K562 (cell line): Measurements from ENCODE around the gene STK11. TPM values are rescaled to one million over a fixed set of nuclear protein-coding genes. Genes with fewer than 3 reads are reported as not detected.

Experiments
- ATAC-seq: fragments of 200-7000 bp; cut with Tn5 transposase; 3 replicates; pipeline ENCODE4 v1.9.1; 2020; ENCODE audit warnings: moderate library complexity
- BruUV-seq: library from RNA; stranded (reverse); fragments of 400-500 nt; replicated peaks from 2 replicates; lab custom pipeline; 2021; lab: Mats Ljungman, UMichigan
- CTCF ChIA-PET: fragments of 300-600 bp; formaldehyde crosslinking; extraction: SDS; loops from one replicate; lab custom pipeline; 2021; ENCODE audit warnings: low intra/inter-chr PET ratio; lab: Yijun Ruan, JAX
- POLR2A ChIA-PET: fragments of 300-600, 350-650 bp; sonication (Branson Sonifier 250); formaldehyde crosslinking; extraction: SDS; loops from one replicate; lab custom pipeline; 2021; ENCODE audit warnings: antibody characterized with exemption, inconsistent platforms; lab: Yijun Ruan, JAX
- DNase-seq, 4 experiments: peaks; one replicate each; pipeline versions ENCODE4 v3.0.0 to v3.0.0-alpha.2; 2011 to 2018; ENCODE audit warnings: low spot score in 3 of 4, mixed read lengths in 3 of 4; ENCODE audit errors: extremely low read depth in 1 of 4
- FAIRE-seq: peaks from 2 replicates; lab custom pipeline; 2011; peaks lifted over from hg19 to GRCh38; lab: Jason Lieb, UNC
- H2AFZ ChIP-seq: 2 replicates; pipeline ENCODE4 v1.6.0; 2011; ENCODE audit warnings: low read depth, low read length, control low read depth, inconsistent platforms
- H3K27ac ChIP-seq: fragments of 200-600 bp; 3 replicates; pipeline ENCODE4 v1.8.0; 2011; ENCODE audit warnings: low read depth, mild to moderate bottlenecking, control low read depth, inconsistent platforms, low read length, moderate library complexity, mixed read lengths; ENCODE audit errors: extremely low read depth
- H3K27me3 ChIP-seq, 2 experiments: fragments of 300-600 bp in 1 of 2; 2 replicates in 1 of 2; 3 replicates in 1 of 2; pipeline versions ENCODE4 v1.6.0 to v1.8.0; 2011; ENCODE audit warnings: inconsistent platforms in 2 of 2, low read length in 2 of 2, mild to moderate bottlenecking in 1 of 2, mixed read lengths in 1 of 2, moderate library complexity in 1 of 2; ENCODE audit not compliant: control insufficient read depth in 2 of 2, insufficient read depth in 2 of 2
- H3K36me3 ChIP-seq: fragments of 300-600 bp; 3 replicates; pipeline ENCODE4 v1.8.0; 2011; ENCODE audit warnings: mild to moderate bottlenecking, low read length, inconsistent platforms; ENCODE audit not compliant: control insufficient read depth, insufficient read depth
- H3K4me1 ChIP-seq, 2 experiments: fragments of 200-600 bp in 1 of 2; replicated peaks in 1 of 2; 2 replicates in 1 of 2; 3 replicates in 1 of 2; pipeline versions ENCODE4 v1.5.1 to v1.8.0; 2011; ENCODE audit warnings: inconsistent platforms in 2 of 2, low read length in 2 of 2, mild to moderate bottlenecking in 1 of 2, mixed read lengths in 1 of 2, moderate library complexity in 1 of 2; ENCODE audit not compliant: control insufficient read depth in 2 of 2, insufficient read depth in 2 of 2
- H3K4me2 ChIP-seq: 2 replicates; pipeline ENCODE4 v1.6.1; 2011; ENCODE audit warnings: low read length, control low read depth, inconsistent platforms, mixed read lengths; ENCODE audit not compliant: insufficient read depth
- H3K4me3 ChIP-seq: fragments of 200-600 bp; sonication (generic), shearing (Covaris generic); 2 replicates; pipeline ENCODE4 v1.5.1; 2016; ENCODE audit warnings: control low read depth, inconsistent platforms
- H3K79me2 ChIP-seq: fragments of 200-600 bp; 3 replicates; pipeline ENCODE4 v1.8.0; 2011; ENCODE audit warnings: low read length, inconsistent platforms; ENCODE audit not compliant: control insufficient read depth, insufficient read depth
- H3K9ac ChIP-seq, 2 experiments: 2 replicates each; pipeline versions ENCODE4 v1.6.0 to v1.6.1; 2011; ENCODE audit warnings: low read depth in 2 of 2, low read length in 2 of 2, control low read depth in 1 of 2, inconsistent platforms in 1 of 2, mild to moderate bottlenecking in 1 of 2, mixed read lengths in 1 of 2; ENCODE audit not compliant: insufficient read depth in 1 of 2
- H3K9me1 ChIP-seq: one replicate; pipeline ENCODE4 v1.6.0; 2011; ENCODE audit warnings: inconsistent platforms, mild to moderate bottlenecking, low read length, moderate library complexity; ENCODE audit not compliant: control insufficient read depth, insufficient read depth
- H3K9me3 ChIP-seq: replicated peaks from 2 replicates; pipeline ENCODE4 v1.5.1; 2011; ENCODE audit warnings: low read depth, low read length, inconsistent platforms; ENCODE audit not compliant: control insufficient read depth, insufficient read depth
- H4K20me1 ChIP-seq: replicated peaks from 2 replicates; pipeline ENCODE4 v1.6.1; 2011; ENCODE audit warnings: low read length, inconsistent platforms, mixed read lengths; ENCODE audit not compliant: control insufficient read depth, insufficient read depth
- CBFA2T3 ChIP-seq: fragments of 450-650 bp; IDR thresholded peaks from 2 replicates; pipeline ENCODE4 v1.6.1; 2017
- CHD2 ChIP-seq: IDR thresholded peaks from 2 replicates; pipeline ENCODE4 v1.6.1; 2011; ENCODE audit warnings: low read depth, low read length
- GABPB2 ChIP-seq: fragments of 250-450 bp; sonication (Bioruptor Pico); conservative IDR thresholded peaks from 2 replicates; pipeline ENCODE4 v1.5.1; 2021; ENCODE audit warnings: mild to moderate bottlenecking
- RREB1 ChIP-seq: fragments of 250-450 bp; sonication (Bioruptor Pico); IDR thresholded peaks from 2 replicates; pipeline ENCODE4 v1.4.0; 2020
- RUNX1 ChIP-seq: sonication (generic); IDR thresholded peaks from 2 replicates; pipeline ENCODE4 v1.6.1; 2016; ENCODE audit warnings: antibody characterized with exemption, low read depth
- SAFB2 ChIP-seq: fragments of 200-400 bp; formaldehyde crosslinking; IDR thresholded peaks from 2 replicates; pipeline ENCODE4 v1.6.1; 2018; ENCODE audit warnings: borderline replicate concordance, low read length, low read depth, moderate library complexity; ENCODE audit not compliant: severe bottlenecking
- ZNF121 ChIP-seq: sonication (generic); formaldehyde crosslinking; conservative IDR thresholded peaks from 2 replicates; pipeline ENCODE4 v1.8.0; 2022; ENCODE audit warnings: missing genetic modification reagents
- ZNF76 ChIP-seq: fragments of 250-450 bp; sonication (Bioruptor Pico); IDR thresholded peaks from 2 replicates; pipeline ENCODE4 v1.4.0; 2020; ENCODE audit warnings: mild to moderate bottlenecking, moderate library complexity, borderline replicate concordance
- WGBS: fragments of 100-300 bp; shearing (Covaris generic); methylation state at CpG from one replicate; pipeline ENCODE4 v1.1.6; 2016; ENCODE audit warnings: low coverage, mixed read lengths; ENCODE audit not compliant: insufficient coverage; ENCODE audit errors: missing lambda C conversion rate; 5-methylcytosine and 5-hydroxymethylcytosine counted together
- in situ Hi-C: fragments of 300-500 bp; cut with MboI; formaldehyde crosslinking; loops from 4 replicates; pipeline ENCODE4 v1.15.0; 2018; ENCODE audit warnings: inconsistent platforms, mixed read lengths
- intact Hi-C: fragments of 100-400 bp; cut with micrococcal nuclease; formaldehyde crosslinking; loops from 2 replicates; pipeline ENCODE4 v1.14.2; 2022
- polyA plus RNA-seq, 8 experiments: library from polyadenylated mRNA; depleted of rRNA in 4 of 8; stranded (reverse) in 5 of 8; unstranded in 3 of 8; fragments of >200 nt; fragmentation: Nextera tagmentation in 2 of 8; fragmentation: Illumina TruSeq in 1 of 8; extraction: Ambion mirVana in 2 of 8; extraction: Trizol in 1 of 8; gene quantifications; 2 replicates each; pipeline versions ENCODE4 v1.2.1 to v1.2.3, GENCODE V29; 2011 to 2014; ENCODE audit warnings: inconsistent platforms in 1 of 8, missing spikeins in 1 of 8
- total RNA-seq, 7 experiments: library from RNA; depleted of rRNA in 6 of 7; stranded (reverse); fragments of >200 nt in 6 of 7; fragmentation: Illumina TruSeq in 2 of 7; extraction: Trizol in 2 of 7; gene quantifications; 2 replicates each; pipeline versions ENCODE4 v1.2.1 to v1.2.3, GENCODE V29; 2011 to 2021; ENCODE audit warnings: low replicate concordance in 1 of 7
- TF ChIP-seq, protein P1 (sequence below): sonication (generic); IDR thresholded peaks from 2 replicates; pipeline ENCODE4 v1.6.1; 2016
- TF ChIP-seq, protein P2 (sequence below), 2 experiments: fragments of 450-650 bp; conservative IDR thresholded peaks; 2 replicates each; pipeline ENCODE4 v1.6.1; 2017; ENCODE audit warnings: mild to moderate bottlenecking in 2 of 2, moderate library complexity in 2 of 2
- TF ChIP-seq, protein P3 (sequence below): fragments of 450-650 bp; conservative IDR thresholded peaks from 2 replicates; pipeline ENCODE4 v1.6.1; 2016; ENCODE audit warnings: missing genetic modification characterization, low read depth, mild to moderate bottlenecking, missing compliant biosample characterization, moderate library complexity

Gene STK11
- total and polyA plus RNA-seq, 9 of the 15 experiments (the other 6 are each of a cell fraction or from before 2014, with no cell fraction given) = 0.15 to 96.5 (median 31.7) TPM

GRCh38 chr19:1249298-1249989 is 43.9 kb downstream of the STK11 start:
- H3K9me1 ChIP-seq = no peaks in the 10 kb centered on the region
- ChIA-PET POLR2A (interaction anchor here (0.9 to 1.0 kb wide), 4 partner anchors 17 to 20 kb away, joined by 4 to 8 read pairs (median 4); partner anchors contain the start of gene CIRBP), CTCF (interaction anchor here (0.7 to 2.0 kb wide), 2 partner anchors 18 to 163 kb away, joined by 6 to 11 read pairs; no protein-coding TSS in a partner anchor)
- peaks cover 62% of the 10 kb centered on the region for H3K79me2 ChIP-seq
- ATAC-seq (peak; percentile 45), FAIRE-seq (peak; percentile 62), DNase-seq (peak; percentile 70 to 97 (median 82))
- H2AFZ ChIP-seq = no peak overlapping the region
- in situ Hi-C loops = loop anchor here (25.0 kb wide), 1 partner anchor 487 kb away; the partner anchor contains the start of gene MISP
- peak overlapping the region; percentile 84 for H3K4me2 ChIP-seq
- 0% methylated on average over 23 of the region's 102 CpGs for WGBS
- no peaks in the 10 kb centered on the region for H3K9me3 ChIP-seq
- intact Hi-C loops = loop anchor here (1.0 kb wide), 1 partner anchor 17 kb away; no protein-coding TSS in a partner anchor
- H4K20me1 ChIP-seq = 0 out of 2 replicates have a peak, but pooled peaks cover 5% of the 10 kb centered on the region
- peaks cover 53% of the 10 kb centered on the region; the same call in 1 of the 3 replicates for H3K36me3 ChIP-seq
- H3K27me3 ChIP-seq = no peaks in the 10 kb centered on the region
- H3K9ac ChIP-seq = peak overlapping the region; percentile 89 to 96
- H3K27ac ChIP-seq = peak overlapping the region; percentile 99
- peak overlapping the region; percentile 93 for H3K4me3 ChIP-seq
- peaks cover 41 to 95% of the 10 kb centered on the region in 2 experiments for H3K4me1 ChIP-seq
- no TSS peak for BruUV-seq
- no peak for TF ChIP-seq RUNX1
- TF ChIP-seq, protein P1, sequence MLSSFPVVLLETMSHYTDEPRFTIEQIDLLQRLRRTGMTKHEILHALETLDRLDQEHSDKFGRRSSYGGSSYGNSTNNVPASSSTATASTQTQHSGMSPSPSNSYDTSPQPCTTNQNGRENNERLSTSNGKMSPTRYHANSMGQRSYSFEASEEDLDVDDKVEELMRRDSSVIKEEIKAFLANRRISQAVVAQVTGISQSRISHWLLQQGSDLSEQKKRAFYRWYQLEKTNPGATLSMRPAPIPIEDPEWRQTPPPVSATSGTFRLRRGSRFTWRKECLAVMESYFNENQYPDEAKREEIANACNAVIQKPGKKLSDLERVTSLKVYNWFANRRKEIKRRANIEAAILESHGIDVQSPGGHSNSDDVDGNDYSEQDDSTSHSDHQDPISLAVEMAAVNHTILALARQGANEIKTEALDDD = no peak
- TF ChIP-seq CHD2 = no peak
- no peak for TF ChIP-seq CBFA2T3
- no peak for TF ChIP-seq ZNF76 (CRISPR knock-in tag)
- TF ChIP-seq SAFB2 = no peak
- no peak for TF ChIP-seq ZNF121
- no peak for TF ChIP-seq RREB1 (CRISPR knock-in tag)
- TF ChIP-seq, protein P2, sequence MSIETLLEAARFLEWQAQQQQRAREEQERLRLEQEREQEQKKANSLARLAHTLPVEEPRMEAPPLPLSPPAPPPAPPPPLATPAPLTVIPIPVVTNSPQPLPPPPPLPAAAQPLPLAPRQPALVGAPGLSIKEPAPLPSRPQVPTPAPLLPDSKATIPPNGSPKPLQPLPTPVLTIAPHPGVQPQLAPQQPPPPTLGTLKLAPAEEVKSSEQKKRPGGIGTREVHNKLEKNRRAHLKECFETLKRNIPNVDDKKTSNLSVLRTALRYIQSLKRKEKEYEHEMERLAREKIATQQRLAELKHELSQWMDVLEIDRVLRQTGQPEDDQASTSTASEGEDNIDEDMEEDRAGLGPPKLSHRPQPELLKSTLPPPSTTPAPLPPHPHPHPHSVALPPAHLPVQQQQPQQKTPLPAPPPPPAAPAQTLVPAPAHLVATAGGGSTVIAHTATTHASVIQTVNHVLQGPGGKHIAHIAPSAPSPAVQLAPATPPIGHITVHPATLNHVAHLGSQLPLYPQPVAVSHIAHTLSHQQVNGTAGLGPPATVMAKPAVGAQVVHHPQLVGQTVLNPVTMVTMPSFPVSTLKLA (conservative IDR thresholded peaks at IDR 0.05) = peak; percentile 52 to 73; a peak in 3 of 4 replicates
- TF ChIP-seq, protein P3, sequence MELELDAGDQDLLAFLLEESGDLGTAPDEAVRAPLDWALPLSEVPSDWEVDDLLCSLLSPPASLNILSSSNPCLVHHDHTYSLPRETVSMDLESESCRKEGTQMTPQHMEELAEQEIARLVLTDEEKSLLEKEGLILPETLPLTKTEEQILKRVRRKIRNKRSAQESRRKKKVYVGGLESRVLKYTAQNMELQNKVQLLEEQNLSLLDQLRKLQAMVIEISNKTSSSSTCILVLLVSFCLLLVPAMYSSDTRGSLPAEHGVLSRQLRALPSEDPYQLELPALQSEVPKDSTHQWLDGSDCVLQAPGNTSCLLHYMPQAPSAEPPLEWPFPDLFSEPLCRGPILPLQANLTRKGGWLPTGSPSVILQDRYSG = no peak
- no peak for TF ChIP-seq GABPB2 (CRISPR knock-in tag)
